Measurements from ENCODE around the gene MAP6D1.

MAP6D1 gene

DNA sequence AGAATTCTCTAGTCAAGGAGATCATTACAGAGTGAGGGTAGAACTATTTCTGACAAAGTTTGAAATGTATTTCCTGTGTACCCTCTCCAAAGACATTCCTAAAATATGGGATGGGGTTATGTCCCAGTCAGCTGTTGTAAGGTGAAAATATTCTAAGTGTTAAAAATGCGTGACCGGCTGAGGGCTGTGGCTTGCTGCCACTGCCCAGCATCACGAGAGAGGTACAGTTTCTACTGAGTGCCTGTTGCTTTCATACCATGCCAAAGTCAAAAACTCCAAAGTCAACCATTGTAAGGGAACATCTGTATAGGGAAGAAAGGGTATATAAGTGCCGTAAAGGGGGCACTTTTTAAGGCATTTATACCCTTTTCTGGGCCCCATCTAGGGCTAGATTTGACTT lies 30.9 kb downstream of the MAP6D1 start:
- ChIA-PET POLR2A (no interaction called here), CTCF (no interaction called here)
- no peak overlapping the region for H3K4me3 ChIP-seq (ENCODE audit: low read depth, low read length)
- H3K9me3 ChIP-seq (ENCODE audit: control insufficient read depth, insufficient read depth, low read depth, low read length) = no peaks in the 10 kb centered on the region
- TF ChIP-seq ZNF555 (tag by site-specific recombination; conservative IDR thresholded peaks at IDR 0.05) = no peak
- no peak for TF ChIP-seq ZSCAN30 (tag by site-specific recombination; IDR thresholded peaks at IDR 0.05)
- TF ChIP-seq ZNF529 (tag by site-specific recombination; IDR thresholded peaks at IDR 0.05; ENCODE audit: insufficient replicate concordance) = no peak
- TF ChIP-seq, protein P1, sequence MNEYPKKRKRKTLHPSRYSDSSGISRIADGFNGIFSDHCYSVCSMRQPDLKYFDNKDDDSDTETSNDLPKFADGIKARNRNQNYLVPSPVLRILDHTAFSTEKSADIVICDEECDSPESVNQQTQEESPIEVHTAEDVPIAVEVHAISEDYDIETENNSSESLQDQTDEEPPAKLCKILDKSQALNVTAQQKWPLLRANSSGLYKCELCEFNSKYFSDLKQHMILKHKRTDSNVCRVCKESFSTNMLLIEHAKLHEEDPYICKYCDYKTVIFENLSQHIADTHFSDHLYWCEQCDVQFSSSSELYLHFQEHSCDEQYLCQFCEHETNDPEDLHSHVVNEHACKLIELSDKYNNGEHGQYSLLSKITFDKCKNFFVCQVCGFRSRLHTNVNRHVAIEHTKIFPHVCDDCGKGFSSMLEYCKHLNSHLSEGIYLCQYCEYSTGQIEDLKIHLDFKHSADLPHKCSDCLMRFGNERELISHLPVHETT (tag by site-specific recombination; IDR thresholded peaks at IDR 0.05) = no peak
- TF ChIP-seq ZNF776 (tag by site-specific recombination; IDR thresholded peaks at IDR 0.05; ENCODE audit: borderline replicate concordance) = no peak
- no peak for TF ChIP-seq ZNF155 (tag by site-specific recombination; IDR thresholded peaks at IDR 0.05)
- no peak for TF ChIP-seq ZNF654 (tag by site-specific recombination; IDR thresholded peaks at IDR 0.05; ENCODE audit: low read depth)
- TF ChIP-seq ZNF571 (tag by site-specific recombination; IDR thresholded peaks at IDR 0.05) = no peak
- no peak for TF ChIP-seq ZNF580 (tag by site-specific recombination; IDR thresholded peaks at IDR 0.05)
- no peak for TF ChIP-seq ZNF174 (tag by site-specific recombination; IDR thresholded peaks at IDR 0.05)
- no peaks in the 10 kb centered on the region for H3K4me1 ChIP-seq (ENCODE audit: control insufficient read depth, insufficient read depth, low read length)
- no peak overlapping the region for H3K27ac ChIP-seq (ENCODE audit: extremely low read depth, low read depth, low read length)
- peaks cover 18 to 62% of the 10 kb centered on the region in 2 experiments for H3K36me3 ChIP-seq (ENCODE audit: control insufficient read depth in 2 of 2, insufficient read depth in 1 of 2, low read length in 2 of 2)

- H3K9me3 ChIP-seq (ENCODE audit: control insufficient read depth, insufficient read depth, low read depth, low read length) = no peaks in the 10 kb centered on the region
- ChIA-PET POLR2A (no interaction called here), CTCF (no interaction called here)
- H3K4me1 ChIP-seq (ENCODE audit: control insufficient read depth, insufficient read depth, low read length) = no peaks in the 10 kb centered on the region
- H3K36me3 ChIP-seq (ENCODE audit: control insufficient read depth in 2 of 2, insufficient read depth in 1 of 2, low read length in 2 of 2) = peaks cover 18 to 54% of the 10 kb centered on the region in 2 experiments
- no peak overlapping the region for H3K4me3 ChIP-seq (ENCODE audit: low read depth, low read length)
- H3K27ac ChIP-seq (ENCODE audit: extremely low read depth, low read depth, low read length) = no peak overlapping the region
- no peak for TF ChIP-seq ZFHX2 (tag by site-specific recombination; conservative IDR thresholded peaks at IDR 0.05)
- no peak for TF ChIP-seq REPIN1 (tag by site-specific recombination; IDR thresholded peaks at IDR 0.05; ENCODE audit: low read depth)
- no peak for TF ChIP-seq EGR2 (tag by site-specific recombination; IDR thresholded peaks at IDR 0.05; ENCODE audit: low read depth)
- TF ChIP-seq ZNF670 (tag by site-specific recombination; IDR thresholded peaks at IDR 0.05; ENCODE audit: low read depth) = no peak
- no peak for TF ChIP-seq ZNF366 (tag by site-specific recombination; conservative IDR thresholded peaks at IDR 0.05)
- no peak for TF ChIP-seq ZBTB11 (tag by site-specific recombination; conservative IDR thresholded peaks at IDR 0.05; ENCODE audit: low read depth)
- TF ChIP-seq ZNF513 (tag by site-specific recombination; IDR thresholded peaks at IDR 0.05) = no peak
- TF ChIP-seq, protein P2, sequence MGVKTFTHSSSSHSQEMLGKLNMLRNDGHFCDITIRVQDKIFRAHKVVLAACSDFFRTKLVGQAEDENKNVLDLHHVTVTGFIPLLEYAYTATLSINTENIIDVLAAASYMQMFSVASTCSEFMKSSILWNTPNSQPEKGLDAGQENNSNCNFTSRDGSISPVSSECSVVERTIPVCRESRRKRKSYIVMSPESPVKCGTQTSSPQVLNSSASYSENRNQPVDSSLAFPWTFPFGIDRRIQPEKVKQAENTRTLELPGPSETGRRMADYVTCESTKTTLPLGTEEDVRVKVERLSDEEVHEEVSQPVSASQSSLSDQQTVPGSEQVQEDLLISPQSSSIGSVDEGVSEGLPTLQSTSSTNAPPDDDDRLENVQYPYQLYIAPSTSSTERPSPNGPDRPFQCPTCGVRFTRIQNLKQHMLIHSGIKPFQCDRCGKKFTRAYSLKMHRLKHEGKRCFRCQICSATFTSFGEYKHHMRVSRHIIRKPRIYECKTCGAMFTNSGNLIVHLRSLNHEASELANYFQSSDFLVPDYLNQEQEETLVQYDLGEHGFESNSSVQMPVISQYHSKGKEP (tag by site-specific recombination; IDR thresholded peaks at IDR 0.05) = no peak
- no peak for TF ChIP-seq ZBTB10 (tag by site-specific recombination; IDR thresholded peaks at IDR 0.05)
- TF ChIP-seq ZBTB49 (tag by site-specific recombination; IDR thresholded peaks at IDR 0.05; ENCODE audit: low read depth) = no peak
- TF ChIP-seq GLIS1 (tag by site-specific recombination; IDR thresholded peaks at IDR 0.05) = no peak
- TF ChIP-seq GLI2 (tag by site-specific recombination; IDR thresholded peaks at IDR 0.05; ENCODE audit: borderline replicate concordance, low read depth) = no peak
Measured at GRCh38 chr3:183792976-183793375, 32.4 kb downstream of the MAP6D1 start.

All from HEK293 (cell line).